Activated naive CD8-positive, alpha-beta T cell treated with anti-CD3 and anti-CD28 coated beads, Interleukin-2, amount 10 ng/mL, durations not matched to agents 7 days and 5 days (primary cell): Measurements from ENCODE around the gene DNAH2. TPM values are rescaled to one million over a fixed set of nuclear protein-coding genes. Genes with fewer than 3 reads are reported as not detected.

Source experiments
- ATAC-seq: fragments of 150-1000 bp; cut with Tn5 transposase; one replicate; pipeline ENCODE4 v1.10.0; 2021; ENCODE audit warnings: low read depth, moderate library complexity
- POLR2A ChIA-PET: fragments of 350-600 bp; sonication (Branson Sonifier 250); formaldehyde crosslinking; loops from one replicate; lab custom pipeline; 2021; ENCODE audit warnings: antibody characterized with exemption; lab: Charles Lee
- DNase-seq: peaks from one replicate; pipeline ENCODE4 v3.0.0; 2021
- H3K27ac Mint-ChIP-seq: one replicate; pipeline ENCODE4 v1.8.0; 2022; ENCODE audit warnings: mild to moderate bottlenecking, mixed read lengths
- H3K27me3 Mint-ChIP-seq: one replicate; pipeline ENCODE4 v1.8.0; 2022; ENCODE audit warnings: mild to moderate bottlenecking, moderate library complexity, mixed read lengths
- H3K36me3 Mint-ChIP-seq: one replicate; pipeline ENCODE4 v1.8.0; 2021; ENCODE audit warnings: mild to moderate bottlenecking, mixed read lengths
- H3K4me1 Mint-ChIP-seq: one replicate; pipeline ENCODE4 v1.8.0; 2021; ENCODE audit warnings: mixed read lengths
- H3K4me3 Mint-ChIP-seq: one replicate; pipeline ENCODE4 v1.8.0; 2022; ENCODE audit warnings: mild to moderate bottlenecking, moderate library complexity, mixed read lengths
- H3K9me3 Mint-ChIP-seq: one replicate; pipeline ENCODE4 v1.8.0; 2021; ENCODE audit warnings: mixed read lengths
- total RNA-seq, 2 experiments: library from RNA; stranded (reverse); gene quantifications; one replicate each; pipeline ENCODE4 v1.2.3, GENCODE V29; 2021

The DNAH2 gene
- total RNA-seq, 2 experiments from 2014 or later, result not detected

DNA sequence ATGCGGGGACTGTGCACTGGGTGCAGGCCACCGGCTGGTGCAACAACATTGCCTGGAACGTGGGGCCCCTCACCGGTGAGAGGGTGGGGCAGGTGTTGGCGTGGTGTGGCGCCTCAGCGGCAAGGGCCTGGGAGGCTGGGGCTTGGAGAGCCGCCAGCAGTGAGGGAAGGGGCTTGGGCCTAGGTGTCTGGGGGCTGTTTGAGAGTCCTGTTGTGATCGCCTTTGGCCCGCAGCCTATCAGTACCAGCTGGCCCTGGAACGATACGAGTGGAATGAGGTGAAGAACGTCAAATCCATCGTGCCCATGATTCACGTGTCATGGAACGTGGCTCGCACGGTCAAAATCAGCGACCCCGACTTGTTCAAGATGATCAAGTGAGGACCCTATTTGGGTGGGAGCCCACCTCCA lies 134.7 kb downstream of the DNAH2 start:
- no peaks in the 10 kb centered on the region for H3K36me3 Mint-ChIP-seq

DNA sequence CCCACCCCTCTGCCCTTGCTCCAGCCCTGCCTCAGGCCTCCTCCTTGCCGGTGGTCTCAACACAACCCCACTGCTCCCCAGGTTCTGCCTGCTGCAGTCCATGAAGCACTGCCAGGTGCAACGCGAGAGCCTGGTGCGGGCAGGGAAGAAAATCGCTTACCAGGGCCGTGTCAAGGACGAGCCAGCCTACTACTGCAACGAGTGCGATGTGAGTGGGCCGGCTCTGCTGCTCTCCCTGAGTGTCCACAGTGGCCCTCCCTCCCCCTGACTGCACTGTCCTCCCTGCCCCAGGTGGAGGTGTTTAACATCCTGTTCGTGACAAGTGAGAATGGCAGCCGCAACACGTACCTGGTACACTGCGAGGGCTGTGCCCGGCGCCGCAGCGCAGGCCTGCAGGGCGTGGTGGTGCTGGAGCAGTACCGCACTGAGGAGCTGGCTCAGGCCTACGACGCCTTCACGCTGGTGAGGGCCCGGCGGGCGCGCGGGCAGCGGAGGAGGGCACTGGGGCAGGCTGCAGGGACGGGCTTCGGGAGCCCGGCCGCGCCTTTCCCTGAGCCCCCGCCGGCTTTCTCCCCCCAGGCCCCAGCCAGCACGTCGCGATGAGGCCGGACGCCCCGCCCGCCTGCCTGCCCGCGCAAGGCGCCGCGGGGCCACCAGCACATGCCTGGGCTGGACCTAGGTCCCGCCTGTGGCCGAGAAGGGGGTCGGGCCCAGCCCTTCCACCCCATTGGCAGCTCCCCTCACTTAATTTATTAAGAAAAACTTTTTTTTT lies 135.6 kb downstream of the DNAH2 start:
- Mint-ChIP-seq H3K4me1 (peaks cover 18% of the 10 kb centered on the region), H3K27ac (no peak overlapping the region), H3K27me3 (no peaks in the 10 kb centered on the region), H3K4me3 (no peak overlapping the region), H3K9me3 (no peaks in the 10 kb centered on the region), H3K36me3 (no peaks in the 10 kb centered on the region)
- DNase-seq (peak; percentile 38), ATAC-seq (no peak)
- POLR2A ChIA-PET, result no interaction called here

More for the DNA sequence above, 134.7 kb downstream of the DNAH2 start:
- Mint-ChIP-seq H3K27me3 (no peaks in the 10 kb centered on the region), H3K4me1 (peaks cover 18% of the 10 kb centered on the region), H3K27ac (no peak overlapping the region), H3K9me3 (no peaks in the 10 kb centered on the region), H3K4me3 (no peak overlapping the region)
- POLR2A ChIA-PET, result no interaction called here
- no peak for ATAC-seq
- DNase-seq, result no peak

DNA sequence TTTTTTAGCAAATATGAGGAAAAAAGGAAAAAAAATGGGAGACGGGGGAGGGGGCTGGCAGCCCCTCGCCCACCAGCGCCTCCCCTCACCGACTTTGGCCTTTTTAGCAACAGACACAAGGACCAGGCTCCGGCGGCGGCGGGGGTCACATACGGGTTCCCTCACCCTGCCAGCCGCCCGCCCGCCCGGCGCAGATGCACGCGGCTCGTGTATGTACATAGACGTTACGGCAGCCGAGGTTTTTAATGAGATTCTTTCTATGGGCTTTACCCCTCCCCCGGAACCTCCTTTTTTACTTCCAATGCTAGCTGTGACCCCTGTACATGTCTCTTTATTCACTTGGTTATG lies 136.1 kb downstream of the DNAH2 start:
- Mint-ChIP-seq H3K4me3 (peak overlapping the region; percentile 22), H3K36me3 (no peaks in the 10 kb centered on the region), H3K4me1 (peaks cover 21% of the 10 kb centered on the region), H3K9me3 (no peaks in the 10 kb centered on the region), H3K27me3 (no peaks in the 10 kb centered on the region), H3K27ac (peak overlapping the region; percentile 30)
- DNase-seq (no peak), ATAC-seq (no peak)
- POLR2A ChIA-PET, result no interaction called here

DNA sequence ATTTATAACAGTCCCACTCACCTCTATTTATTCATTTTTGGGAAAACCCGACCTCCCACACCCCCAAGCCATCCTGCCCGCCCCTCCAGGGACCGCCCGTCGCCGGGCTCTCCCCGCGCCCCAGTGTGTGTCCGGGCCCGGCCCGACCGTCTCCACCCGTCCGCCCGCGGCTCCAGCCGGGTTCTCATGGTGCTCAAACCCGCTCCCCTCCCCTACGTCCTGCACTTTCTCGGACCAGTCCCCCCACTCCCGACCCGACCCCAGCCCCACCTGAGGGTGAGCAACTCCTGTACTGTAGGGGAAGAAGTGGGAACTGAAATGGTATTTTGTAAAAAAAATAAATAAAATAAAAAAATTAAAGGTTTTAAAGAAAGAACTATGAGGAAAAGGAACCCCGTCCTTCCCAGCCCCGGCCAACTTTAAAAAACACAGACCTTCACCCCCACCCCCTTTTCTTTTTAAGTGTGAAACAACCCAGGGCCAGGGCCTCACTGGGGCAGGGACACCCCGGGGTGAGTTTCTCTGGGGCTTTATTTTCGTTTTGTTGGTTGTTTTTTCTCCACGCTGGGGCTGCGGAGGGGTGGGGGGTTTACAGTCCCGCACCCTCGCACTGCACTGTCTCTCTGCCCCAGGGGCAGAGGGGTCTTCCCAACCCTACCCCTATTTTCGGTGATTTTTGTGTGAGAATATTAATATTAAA lies 136.7 kb downstream of the DNAH2 start:
- Mint-ChIP-seq H3K27me3 (no peaks in the 10 kb centered on the region), H3K4me3 (no peak overlapping the region), H3K9me3 (no peaks in the 10 kb centered on the region), H3K27ac (peak overlapping the region; percentile 30), H3K4me1 (peaks cover 26% of the 10 kb centered on the region), H3K36me3 (no peaks in the 10 kb centered on the region)
- POLR2A ChIA-PET, result no interaction called here
- DNase-seq (no peak), ATAC-seq (no peak)

DNA sequence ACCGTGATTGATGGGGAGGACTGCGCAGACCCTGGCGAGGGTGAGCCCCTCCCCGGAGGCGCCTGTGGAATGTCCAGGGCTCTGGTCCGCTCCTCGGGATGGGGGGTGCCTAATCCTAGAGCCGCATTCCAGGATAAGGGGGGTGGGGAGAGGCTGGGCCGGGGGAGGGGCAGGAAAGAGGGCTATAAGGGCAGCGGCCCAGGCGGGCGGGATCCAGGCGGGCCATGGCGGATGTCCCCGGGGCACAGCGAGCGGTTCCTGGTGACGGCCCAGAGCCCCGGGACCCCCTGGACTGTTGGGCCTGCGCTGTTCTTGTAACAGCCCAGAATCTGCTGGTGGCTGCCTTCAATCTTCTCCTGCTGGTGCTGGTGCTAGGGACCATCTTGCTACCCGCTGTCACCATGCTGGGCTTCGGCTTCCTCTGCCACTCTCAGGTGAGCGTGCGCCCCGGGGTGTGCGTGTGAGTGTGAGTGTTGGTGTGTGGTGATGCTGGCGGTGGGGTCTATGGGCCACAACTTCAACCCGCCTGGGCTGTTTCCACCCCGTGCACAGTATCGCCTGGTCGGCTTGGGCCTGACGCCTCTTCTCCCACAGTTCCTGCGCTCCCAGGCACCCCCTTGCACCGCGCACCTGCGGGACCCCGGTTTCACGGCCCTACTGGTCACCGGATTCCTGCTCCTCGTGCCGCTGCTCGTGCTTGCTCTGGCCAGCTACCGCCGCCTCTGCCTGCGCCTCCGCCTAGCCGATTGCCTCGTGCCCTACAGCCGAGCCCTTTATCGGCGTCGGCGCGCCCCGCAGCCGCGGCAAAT lies 137.5 kb downstream of the DNAH2 start, which contains the start of gene TMEM88:
TSS of gene TMEM88 (plus strand) at position 216 of the 809 bp plus-strand sequence. CDS start at position 225, 9 bp downstream.
- DNase-seq (no peak), ATAC-seq (no peak)
- Mint-ChIP-seq H3K4me3 (peak within 1 kb of the TSS; percentile 22), H3K27me3 (no peaks in the 10 kb centered on the region), H3K27ac (peak within 1 kb of the TSS; percentile 30), H3K36me3 (no peaks in the 10 kb centered on the region), H3K4me1 (peaks cover 29% of the 10 kb centered on the region), H3K9me3 (no peaks in the 10 kb centered on the region)
- POLR2A ChIA-PET, result interaction anchor here (0.6 kb wide), 2 partner anchors 10 to 308 kb away, joined by 4 to 8 read pairs; no protein-coding TSS in a partner anchor

DNA sequence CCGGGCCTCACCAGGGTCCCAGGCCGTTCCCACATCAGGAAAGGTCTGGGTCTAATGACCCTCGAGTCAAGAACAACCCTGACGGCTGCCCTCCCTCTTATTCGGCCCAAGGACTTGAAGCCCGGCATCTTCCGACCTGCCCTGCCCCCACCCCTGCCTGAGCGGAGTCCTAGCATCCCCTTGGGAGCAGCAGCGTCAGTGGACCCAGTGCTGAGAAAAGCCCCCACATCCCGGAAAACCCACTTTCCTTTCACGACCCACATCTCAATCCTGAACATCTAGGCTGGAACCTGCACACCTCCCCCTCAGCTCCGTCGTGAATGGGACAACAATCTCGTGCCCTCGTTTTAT lies 138.1 kb downstream of the DNAH2 start:
- POLR2A ChIA-PET, result interaction anchor here (0.5 to 1.6 kb wide), 4 partner anchors 9 to 392 kb away, joined by 3 to 8 read pairs (median 4); partner anchors contain the start of gene CTC1
- Mint-ChIP-seq H3K36me3 (no peaks in the 10 kb centered on the region), H3K9me3 (no peaks in the 10 kb centered on the region), H3K4me3 (no peak overlapping the region), H3K27me3 (no peaks in the 10 kb centered on the region), H3K4me1 (peaks cover 29% of the 10 kb centered on the region), H3K27ac (no peak overlapping the region)
- ATAC-seq (no peak), DNase-seq (no peak)

DNA sequence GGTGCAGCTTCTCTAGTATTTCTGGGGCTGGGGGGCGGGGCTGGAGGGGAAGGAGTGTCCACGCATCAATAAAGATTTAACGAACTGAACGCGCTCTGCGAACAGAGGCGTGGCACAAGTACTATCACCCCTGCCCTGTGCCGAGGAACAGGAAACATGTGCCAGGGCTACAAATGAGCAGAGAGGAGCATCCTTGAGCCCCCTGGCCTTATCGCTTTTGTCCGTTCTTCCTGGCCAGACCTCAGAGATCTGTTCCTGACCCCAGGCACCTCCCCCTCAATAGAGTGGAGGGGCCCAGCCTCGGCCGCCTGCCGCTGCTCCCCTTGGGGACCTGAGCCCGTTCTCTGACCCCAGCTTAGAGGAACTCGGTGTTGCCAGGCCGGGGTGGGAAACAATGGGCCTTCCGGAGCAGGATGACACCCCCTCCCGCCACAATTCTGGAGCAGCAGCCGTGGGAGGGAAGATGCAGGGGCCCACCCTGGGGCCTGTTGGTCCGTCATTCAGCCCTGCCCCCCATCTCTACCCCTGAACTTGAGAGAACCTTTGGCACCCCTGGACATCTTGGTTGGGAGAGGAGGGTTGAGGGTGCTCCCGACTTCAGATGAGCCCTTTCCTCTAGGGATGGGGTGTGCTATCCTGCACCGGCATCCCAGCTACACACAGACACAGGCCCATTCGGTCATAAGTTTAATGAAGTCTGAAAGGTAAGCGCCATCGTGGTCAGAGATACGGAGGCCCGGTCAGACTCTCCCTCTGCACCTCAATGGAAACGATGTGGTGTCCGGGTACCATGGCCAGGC lies 138.7 kb downstream of the DNAH2 start:
- Mint-ChIP-seq H3K4me3 (no peak overlapping the region), H3K36me3 (no peaks in the 10 kb centered on the region), H3K4me1 (peaks cover 26% of the 10 kb centered on the region), H3K27me3 (no peaks in the 10 kb centered on the region), H3K9me3 (no peaks in the 10 kb centered on the region), H3K27ac (no peak overlapping the region)
- POLR2A ChIA-PET, result interaction anchor here (0.5 to 1.7 kb wide), 12 partner anchors 9 to 392 kb away, joined by 3 to 21 read pairs (median 6); partner anchors contain the start of genes AURKB, CNTROB, CTC1 and KDM6B
- DNase-seq (peak; percentile 45), ATAC-seq (no peak)

DNA sequence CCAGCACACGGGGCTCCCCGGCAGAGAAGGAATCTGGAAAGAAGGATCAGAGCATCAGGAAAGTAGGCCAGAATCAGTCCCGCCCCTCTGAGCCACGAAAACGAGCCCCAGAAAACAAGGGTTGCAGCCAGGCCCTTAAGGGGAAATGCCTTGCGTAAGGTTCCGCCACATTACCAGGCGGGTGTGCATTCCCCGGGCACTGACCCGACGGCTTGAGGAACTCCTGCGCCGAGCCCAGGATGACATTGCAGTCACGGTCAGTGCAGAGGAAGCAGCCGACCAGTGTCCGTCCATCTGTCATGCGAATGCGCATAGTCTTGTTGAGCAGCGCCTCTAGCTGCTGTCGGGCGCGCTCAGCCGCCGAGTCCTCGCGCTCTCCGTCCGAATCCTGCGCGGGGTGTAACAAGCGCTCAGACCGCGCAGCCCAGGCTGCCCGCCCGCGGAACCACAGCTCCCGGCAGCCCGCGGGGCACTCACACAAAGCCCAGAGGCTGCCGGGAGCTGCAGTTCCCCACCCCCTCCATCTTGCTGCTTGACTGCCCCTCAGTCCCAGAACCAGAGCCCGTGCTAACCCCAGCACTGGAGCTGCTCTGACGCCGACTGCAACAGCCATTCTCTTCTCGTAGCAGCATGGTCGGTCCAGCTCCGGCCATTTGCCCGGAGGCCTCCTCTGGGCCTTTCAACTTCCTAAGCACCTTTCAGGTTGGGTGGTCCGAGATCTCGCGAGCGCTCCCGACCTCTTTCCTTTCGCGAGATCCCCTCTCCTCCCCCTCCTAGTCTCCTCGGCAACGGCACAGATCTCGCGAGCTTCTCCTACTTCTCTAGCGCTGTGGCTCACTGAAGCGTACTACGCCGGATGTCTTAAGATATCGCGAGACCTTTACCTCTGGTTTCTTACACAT lies 139.5 kb downstream of the DNAH2 start, which contains the start of gene NAA38:
TSS of gene NAA38 (minus strand) at position 749 of the 902 bp plus-strand sequence. CDS start at position 653, 96 bp downstream.
- Mint-ChIP-seq H3K4me3 (no peak within 1 kb of the TSS), H3K27me3 (no peaks in the 10 kb centered on the region), H3K36me3 (peaks cover 4% of the 10 kb centered on the region), H3K4me1 (peaks cover 25% of the 10 kb centered on the region), H3K9me3 (no peaks in the 10 kb centered on the region), H3K27ac (no peak within 1 kb of the TSS)
- POLR2A ChIA-PET, result interaction anchor here (0.5 to 1.7 kb wide), 19 partner anchors 11 to 353 kb away, joined by 3 to 21 read pairs (median 4); partner anchors contain the start of genes AURKB, CNTROB, KDM6B and RNF227
- ATAC-seq (peak; percentile 87), DNase-seq (peak; percentile 94)

DNA sequence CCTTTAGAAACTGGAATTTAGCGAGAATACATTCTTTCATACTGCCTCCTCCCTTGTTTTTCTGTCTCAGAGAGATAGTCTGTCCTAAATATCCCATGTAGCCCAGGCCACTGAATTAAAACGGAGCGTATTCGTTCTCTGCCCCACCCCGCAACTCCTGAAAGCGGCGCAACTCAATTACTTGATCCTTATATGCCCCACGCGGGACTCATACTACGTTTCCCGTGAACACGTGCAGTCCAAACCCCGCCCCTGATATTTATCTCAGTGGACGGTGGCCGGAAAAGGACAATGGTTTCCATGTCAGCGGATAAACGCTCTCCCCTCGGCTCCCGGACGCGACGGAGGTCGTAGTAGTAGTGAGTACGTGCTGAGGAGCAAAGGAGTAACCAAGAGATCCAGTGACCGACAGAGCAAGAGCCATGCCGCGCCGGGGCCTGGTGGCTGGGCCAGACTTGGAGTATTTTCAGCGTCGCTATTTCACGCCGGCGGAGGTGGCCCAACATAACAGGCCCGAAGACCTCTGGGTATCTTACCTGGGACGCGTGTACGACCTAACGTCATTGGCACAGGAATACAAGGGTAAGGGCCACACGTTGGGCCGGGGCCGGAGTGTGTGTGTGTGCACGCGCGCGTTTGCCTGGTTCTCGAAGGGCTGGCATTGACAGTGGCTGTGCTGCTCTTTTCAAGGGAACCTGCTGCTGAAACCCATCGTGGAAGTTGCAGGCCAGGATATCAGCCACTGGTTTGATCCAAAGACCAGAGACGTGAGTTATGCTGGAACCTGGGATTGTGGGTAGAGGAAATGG lies 140.4 kb downstream of the DNAH2 start, which contains the start of gene CYB5D1:
TSS of gene CYB5D1 (plus strand) at position 291 of the 809 bp plus-strand sequence. CDS start at position 423, 132 bp downstream.
- Mint-ChIP-seq H3K27me3 (no peaks in the 10 kb centered on the region), H3K9me3 (no peaks in the 10 kb centered on the region), H3K27ac (no peak within 1 kb of the TSS), H3K4me1 (peaks cover 26% of the 10 kb centered on the region), H3K36me3 (peaks cover 7% of the 10 kb centered on the region), H3K4me3 (no peak within 1 kb of the TSS)
- ATAC-seq (peak; percentile 42), DNase-seq (peak; percentile 85)
- POLR2A ChIA-PET, result interaction anchor here (0.6 to 1.7 kb wide), 13 partner anchors 11 to 315 kb away, joined by 3 to 21 read pairs (median 4); partner anchors contain the start of genes CNTROB, KDM6B and TRAPPC1

DNA sequence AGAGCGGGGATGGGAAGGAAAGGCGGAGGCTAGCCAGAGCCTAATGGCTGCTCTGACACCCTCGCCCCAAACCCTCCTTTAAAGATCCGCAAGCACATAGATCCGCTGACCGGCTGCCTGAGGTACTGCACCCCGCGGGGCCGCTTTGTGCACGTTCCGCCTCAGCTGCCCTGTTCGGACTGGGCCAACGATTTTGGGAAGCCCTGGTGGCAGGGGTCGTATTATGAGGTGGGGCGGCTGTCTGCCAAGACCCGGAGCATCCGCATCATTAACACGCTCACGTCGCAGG lies 140.9 kb downstream of the DNAH2 start:
- Mint-ChIP-seq H3K36me3 (peaks cover 7% of the 10 kb centered on the region), H3K4me3 (no peak overlapping the region), H3K27me3 (no peaks in the 10 kb centered on the region), H3K9me3 (no peaks in the 10 kb centered on the region), H3K4me1 (peaks cover 26% of the 10 kb centered on the region), H3K27ac (no peak overlapping the region)
- POLR2A ChIA-PET, result no interaction called here
- ATAC-seq (no peak), DNase-seq (peak; percentile 36)

DNA sequence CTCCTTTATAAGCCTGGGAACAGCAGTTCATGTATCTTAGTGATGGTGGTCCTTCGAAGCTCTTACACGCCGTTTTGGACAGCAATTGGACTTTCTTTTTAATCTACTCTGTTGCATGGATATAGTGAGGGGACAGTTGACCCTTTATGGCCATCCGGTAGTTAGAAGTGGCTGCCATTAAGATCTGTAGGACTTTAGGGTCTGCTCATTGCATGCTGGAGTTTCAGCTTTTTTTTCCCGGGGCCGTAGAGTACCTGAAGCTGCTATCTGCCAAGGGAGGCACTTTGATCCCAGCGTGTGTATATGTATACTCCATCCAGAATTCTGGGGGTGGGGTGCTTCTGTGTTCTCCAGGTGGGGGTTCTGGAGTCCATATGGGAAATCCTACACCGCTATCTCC lies 141.5 kb downstream of the DNAH2 start:
- H3K27me3 Mint-ChIP-seq, result no peaks in the 10 kb centered on the region
- POLR2A ChIA-PET, result no interaction called here
- H3K36me3 Mint-ChIP-seq, result peaks cover 7% of the 10 kb centered on the region
- no peak overlapping the region for H3K4me3 Mint-ChIP-seq
- H3K4me1 Mint-ChIP-seq, result peaks cover 26% of the 10 kb centered on the region
- DNase-seq (no peak), ATAC-seq (no peak)
- no peak overlapping the region for H3K27ac Mint-ChIP-seq
- H3K9me3 Mint-ChIP-seq, result no peaks in the 10 kb centered on the region
